ENCODE measurements around the gene CPD. TPM values are rescaled to one million over a fixed set of nuclear protein-coding genes. Genes with fewer than 3 reads are reported as not detected.

CPD gene
- total RNA-seq, 1 experiment from 2014 or later, result 47.9 TPM

GRCh38 chr17:30358055-30358760 lies 20.5 kb upstream of the CPD start:
- Mint-ChIP-seq H3K9me3 (ENCODE audit: unreplicated experiment) (peaks cover 18% of the 10 kb centered on the region), H3K27me3 (ENCODE audit: insufficient read depth, unreplicated experiment) (no peaks in the 10 kb centered on the region), H3K4me1 (ENCODE audit: insufficient read depth, unreplicated experiment) (no peaks in the 10 kb centered on the region), H3K4me3 (ENCODE audit: unreplicated experiment) (no peak overlapping the region), H3K27ac (ENCODE audit: low read depth, unreplicated experiment) (no peak overlapping the region), H3K36me3 (ENCODE audit: insufficient read depth, unreplicated experiment) (peaks cover 2% of the 10 kb centered on the region)
- intact Hi-C loops (cut with micrococcal nuclease), result no loop called here
- BruUV-seq (replicated peaks), result no TSS peak
- DNase-seq (ENCODE audit: unreplicated experiment), result no peak
- TF ChIP-seq CTCF (IDR thresholded peaks at IDR 0.05; ENCODE audit: unreplicated experiment), result no peak
- CTCF ChIA-PET, result interaction anchor here (0.6 to 0.8 kb wide), 2 partner anchors 19 to 175 kb away, joined by 3 to 5 read pairs; no protein-coding TSS in a partner anchor
- POLR2A ChIA-PET, result interaction anchor here (0.6 to 1.4 kb wide), 8 partner anchors 11 to 374 kb away, joined by 3 to 6 read pairs (median 4); partner anchors contain the start of genes GOSR1 and NSRP1

GRCh38 chr17:30360086-30360808 lies 18.5 kb upstream of the CPD start:
- Mint-ChIP-seq H3K27ac (ENCODE audit: low read depth, unreplicated experiment) (no peak overlapping the region), H3K36me3 (ENCODE audit: insufficient read depth, unreplicated experiment) (peaks cover 4% of the 10 kb centered on the region), H3K9me3 (ENCODE audit: unreplicated experiment) (peaks cover 18% of the 10 kb centered on the region), H3K27me3 (ENCODE audit: insufficient read depth, unreplicated experiment) (no peaks in the 10 kb centered on the region), H3K4me3 (ENCODE audit: unreplicated experiment) (no peak overlapping the region), H3K4me1 (ENCODE audit: insufficient read depth, unreplicated experiment) (peaks cover 8% of the 10 kb centered on the region)
- no peak for DNase-seq (ENCODE audit: unreplicated experiment)
- intact Hi-C loops (cut with micrococcal nuclease), result no loop called here
- TF ChIP-seq CTCF (IDR thresholded peaks at IDR 0.05; ENCODE audit: unreplicated experiment), result no peak
- no TSS peak for BruUV-seq (replicated peaks)
- CTCF ChIA-PET, result no interaction called here
- POLR2A ChIA-PET, result no interaction called here

GRCh38 chr17:30361766-30362279 lies 16.9 kb upstream of the CPD start:
- BruUV-seq (replicated peaks), result no TSS peak
- Mint-ChIP-seq H3K4me3 (ENCODE audit: unreplicated experiment) (no peak overlapping the region), H3K4me1 (ENCODE audit: insufficient read depth, unreplicated experiment) (peaks cover 8% of the 10 kb centered on the region), H3K9me3 (ENCODE audit: unreplicated experiment) (peaks cover 18% of the 10 kb centered on the region), H3K36me3 (ENCODE audit: insufficient read depth, unreplicated experiment) (peaks cover 4% of the 10 kb centered on the region), H3K27ac (ENCODE audit: low read depth, unreplicated experiment) (no peak overlapping the region), H3K27me3 (ENCODE audit: insufficient read depth, unreplicated experiment) (no peaks in the 10 kb centered on the region)
- intact Hi-C loops (cut with micrococcal nuclease), result no loop called here
- ChIA-PET POLR2A (no interaction called here), CTCF (interaction anchor here (0.7 kb wide), 1 partner anchor 18 kb away, joined by 3 read pairs; no protein-coding TSS in a partner anchor)
- DNase-seq (ENCODE audit: unreplicated experiment), result no peak
- no peak for TF ChIP-seq CTCF (IDR thresholded peaks at IDR 0.05; ENCODE audit: unreplicated experiment)

- intact Hi-C loops (cut with micrococcal nuclease), result no loop called here
- ChIA-PET POLR2A (interaction anchor here (0.9 to 1.4 kb wide), 5 partner anchors 8 to 21 kb away, joined by 3 to 5 read pairs (median 3); no protein-coding TSS in a partner anchor), CTCF (interaction anchor here (0.5 to 0.8 kb wide), 5 partner anchors 23 to 642 kb away, joined by 3 to 5 read pairs (median 3); no protein-coding TSS in a partner anchor)
- peak; percentile 93 for DNase-seq (ENCODE audit: unreplicated experiment)
- Mint-ChIP-seq H3K4me1 (ENCODE audit: insufficient read depth, unreplicated experiment) (peaks cover 8% of the 10 kb centered on the region), H3K4me3 (ENCODE audit: unreplicated experiment) (no peak overlapping the region), H3K36me3 (ENCODE audit: insufficient read depth, unreplicated experiment) (peaks cover 10% of the 10 kb centered on the region), H3K9me3 (ENCODE audit: unreplicated experiment) (peaks cover 18% of the 10 kb centered on the region), H3K27me3 (ENCODE audit: insufficient read depth, unreplicated experiment) (no peaks in the 10 kb centered on the region), H3K27ac (ENCODE audit: low read depth, unreplicated experiment) (peak overlapping the region; percentile 73)
- no TSS peak for BruUV-seq (replicated peaks)
- TF ChIP-seq CTCF (IDR thresholded peaks at IDR 0.05; ENCODE audit: unreplicated experiment), result no peak
Observed at GRCh38 chr17:30363715-30364202, 15.0 kb upstream of the CPD start.
